Activated CD4-positive, alpha-beta T cell treated with anti-CD3 and anti-CD28 coated beads for 4 hours (primary cell): Measurements from ENCODE around the gene PPDPF.
"Not testable (repeated sequence)": the region's sequence is repeated elsewhere in the genome, so short reads cannot be mapped to it uniquely, and the experiment has no call there.

Experiments
- DNase-seq, 2 donors: peaks; one replicate each; pipeline ENCODE4 v3.0.0-alpha.2; 2020

The PPDPF gene, protein sequence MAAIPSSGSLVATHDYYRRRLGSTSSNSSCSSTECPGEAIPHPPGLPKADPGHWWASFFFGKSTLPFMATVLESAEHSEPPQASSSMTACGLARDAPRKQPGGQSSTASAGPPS

GRCh38 chr20:63520504-63520933 is at the start of gene PPDPF:
Gene PPDPF (plus strand): TSS chr20:63520765. CDS start chr20:63521309, 544 bp downstream.
- peak; percentile 80 to 87 for DNase-seq

DNA sequence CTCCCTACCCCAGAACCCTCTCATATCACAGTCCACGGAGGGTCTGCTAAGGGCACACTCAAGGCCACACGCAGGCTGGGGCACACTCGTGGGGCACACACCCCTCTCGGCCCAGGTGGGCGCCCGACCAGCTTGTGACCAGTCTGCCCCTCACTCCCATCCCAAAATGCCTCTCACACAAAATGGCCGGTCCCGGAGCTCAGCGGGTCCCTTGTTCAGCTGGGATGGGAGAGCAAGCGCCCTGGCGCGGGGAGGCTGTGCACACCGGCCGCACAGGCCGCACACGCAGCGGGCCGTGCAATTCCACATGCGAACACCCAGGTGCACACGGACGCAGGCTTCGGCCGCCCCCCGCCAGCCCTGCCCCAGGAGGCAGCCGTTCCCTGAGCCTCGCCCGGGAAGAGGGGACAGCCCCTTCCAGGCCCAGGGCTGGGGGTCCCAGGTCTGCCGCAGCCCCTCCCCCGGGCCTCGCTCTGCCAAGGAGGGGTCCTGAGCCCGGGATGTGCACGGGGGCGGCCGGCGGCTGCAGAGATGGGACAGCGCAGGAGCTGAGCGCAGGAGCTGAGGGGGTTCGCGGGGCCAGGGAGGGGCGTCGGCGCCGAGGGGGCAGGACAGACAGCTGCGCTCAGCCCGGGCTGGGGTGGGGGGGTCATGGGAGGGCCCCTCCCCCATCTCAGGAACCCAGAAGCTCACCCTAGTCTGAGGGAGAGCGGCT is 49.4 kb upstream of the PPDPF start:
- DNase-seq: no peak

- DNase-seq: no peak
These were observed 48.9 kb upstream of the PPDPF start for GRCh38 chr20:63471717-63471980.

DNA sequence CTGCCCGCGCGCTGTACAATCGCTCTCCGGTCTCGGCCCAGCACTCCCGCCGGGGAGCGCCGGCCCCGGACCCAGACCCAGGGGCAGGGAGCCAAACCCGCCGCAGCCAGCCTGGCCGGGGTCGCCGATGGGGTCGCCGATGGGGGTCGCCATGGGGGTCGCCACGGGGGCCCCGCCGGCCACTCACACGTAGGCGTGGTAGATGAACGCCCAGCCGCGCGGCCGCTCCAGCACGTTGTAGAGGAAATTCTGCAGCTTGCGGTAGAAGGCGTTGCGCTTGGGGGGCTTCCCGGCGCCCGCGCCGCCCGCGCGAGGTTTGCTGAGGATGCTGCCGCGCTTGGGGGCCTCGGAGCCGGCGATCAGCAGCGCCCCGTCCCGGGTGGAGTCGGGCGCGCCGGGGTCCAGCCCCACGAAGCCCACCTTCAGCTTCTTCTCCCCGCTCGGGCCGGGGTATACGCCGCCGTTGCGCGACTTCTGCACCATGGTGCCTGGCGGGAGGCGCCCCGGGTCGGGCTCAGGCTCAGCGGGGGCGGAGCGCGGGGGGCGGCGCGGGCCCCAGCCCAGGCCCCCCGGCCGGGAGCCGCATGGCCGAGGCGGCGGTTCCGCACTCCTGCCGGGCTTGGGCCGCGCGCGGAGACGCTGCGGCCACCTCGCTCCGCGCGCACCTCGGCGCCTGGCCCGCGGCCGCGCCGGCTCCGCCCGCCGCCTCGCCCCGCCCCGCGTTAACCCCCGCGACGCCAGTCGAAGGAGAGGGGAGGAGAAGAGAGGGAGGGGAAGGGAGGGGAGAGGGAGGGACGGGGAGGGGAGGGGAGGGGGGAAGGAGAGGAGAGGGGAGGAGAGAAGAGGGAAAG is 48.4 kb upstream of the PPDPF start, which contains the start of gene KCNQ2:
Gene KCNQ2 (minus strand): TSS at position 675 of the 851 bp plus-strand sequence. CDS start 192 bp downstream, at position 483.
- DNase-seq: no peak

DNA sequence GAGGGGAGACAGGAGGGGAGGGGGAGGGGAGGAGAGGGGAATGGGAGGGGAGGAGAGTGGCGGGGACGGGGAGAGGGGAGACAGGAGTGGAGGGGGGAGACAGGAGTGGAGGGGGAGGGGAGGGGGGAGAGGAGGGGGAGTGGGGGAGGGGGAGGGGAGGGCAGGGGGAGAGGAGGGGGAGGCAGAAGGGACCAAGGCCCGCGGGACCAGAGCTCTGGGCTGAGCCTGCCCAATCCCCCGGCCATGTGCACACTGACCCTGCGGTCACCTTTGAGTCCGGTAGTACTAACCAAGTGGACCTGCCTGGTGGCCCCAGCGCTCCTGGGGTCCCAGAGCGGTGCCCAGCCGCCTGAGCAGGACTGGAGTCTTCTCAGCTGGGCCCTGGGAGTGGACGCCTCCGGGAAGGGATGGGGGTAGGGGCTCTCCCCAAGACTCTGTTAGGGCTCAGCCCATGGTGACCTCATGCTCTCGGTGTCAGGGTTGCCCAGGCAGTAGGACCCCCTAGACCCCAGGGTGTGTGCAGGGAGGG is 47.6 kb upstream of the PPDPF start:
- DNase-seq: no peak

GRCh38 chr20:63473555-63474449 is 46.8 kb upstream of the PPDPF start:
- no peak for DNase-seq

GRCh38 chr20:63475209-63475608 is 45.4 kb upstream of the PPDPF start:
- no peak for DNase-seq

DNA sequence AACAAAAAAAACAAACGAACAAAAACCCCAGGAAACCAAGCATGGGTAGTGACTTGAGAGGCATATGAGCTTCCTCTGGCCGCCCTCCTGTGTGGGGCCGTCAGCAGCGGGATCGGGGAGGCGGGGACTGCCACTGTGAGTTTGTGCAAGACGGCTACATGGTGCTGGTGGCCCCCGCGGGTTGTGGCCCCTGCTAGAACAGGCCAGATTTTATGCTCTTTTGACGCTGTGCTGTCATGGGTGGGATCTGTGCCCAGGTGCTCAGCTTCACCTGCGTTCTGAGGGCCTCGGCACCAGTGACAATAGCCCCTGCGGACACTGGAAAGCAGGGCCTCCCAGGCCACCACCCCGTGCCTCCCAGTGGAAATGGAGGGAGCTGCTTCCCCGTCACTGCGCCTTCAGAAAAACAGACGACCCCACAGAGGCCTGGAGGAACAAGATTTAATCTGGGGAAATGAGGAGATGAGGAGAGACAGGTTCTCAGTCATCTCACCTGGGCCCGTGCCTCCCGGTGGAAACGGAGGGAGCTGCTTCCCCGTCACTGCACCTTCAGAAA is 43.4 kb upstream of the PPDPF start:
- no peak for DNase-seq

DNA sequence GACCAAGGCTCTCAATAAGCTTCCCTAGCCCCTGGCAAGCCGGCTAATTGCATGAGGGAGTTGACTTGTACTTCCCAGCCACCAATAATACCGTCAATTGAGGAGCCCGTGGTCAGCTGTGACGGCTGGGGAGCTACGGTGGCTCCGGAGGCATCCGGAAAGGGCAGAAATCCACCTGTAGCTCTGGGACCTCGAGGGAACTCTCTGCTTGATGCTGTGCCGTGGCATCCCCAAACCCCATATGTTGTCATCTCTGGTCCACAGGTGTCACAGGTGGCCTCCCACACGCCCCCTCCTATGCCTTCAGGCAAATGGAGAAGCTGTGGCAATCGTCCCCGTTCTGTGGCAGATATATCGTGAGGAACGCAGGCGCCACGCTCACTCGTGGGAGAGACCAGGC is 42.6 kb upstream of the PPDPF start:
- no peak for DNase-seq

- no peak for DNase-seq
These were observed 41.9 kb upstream of the PPDPF start for GRCh38 chr20:63478346-63479302.

DNA sequence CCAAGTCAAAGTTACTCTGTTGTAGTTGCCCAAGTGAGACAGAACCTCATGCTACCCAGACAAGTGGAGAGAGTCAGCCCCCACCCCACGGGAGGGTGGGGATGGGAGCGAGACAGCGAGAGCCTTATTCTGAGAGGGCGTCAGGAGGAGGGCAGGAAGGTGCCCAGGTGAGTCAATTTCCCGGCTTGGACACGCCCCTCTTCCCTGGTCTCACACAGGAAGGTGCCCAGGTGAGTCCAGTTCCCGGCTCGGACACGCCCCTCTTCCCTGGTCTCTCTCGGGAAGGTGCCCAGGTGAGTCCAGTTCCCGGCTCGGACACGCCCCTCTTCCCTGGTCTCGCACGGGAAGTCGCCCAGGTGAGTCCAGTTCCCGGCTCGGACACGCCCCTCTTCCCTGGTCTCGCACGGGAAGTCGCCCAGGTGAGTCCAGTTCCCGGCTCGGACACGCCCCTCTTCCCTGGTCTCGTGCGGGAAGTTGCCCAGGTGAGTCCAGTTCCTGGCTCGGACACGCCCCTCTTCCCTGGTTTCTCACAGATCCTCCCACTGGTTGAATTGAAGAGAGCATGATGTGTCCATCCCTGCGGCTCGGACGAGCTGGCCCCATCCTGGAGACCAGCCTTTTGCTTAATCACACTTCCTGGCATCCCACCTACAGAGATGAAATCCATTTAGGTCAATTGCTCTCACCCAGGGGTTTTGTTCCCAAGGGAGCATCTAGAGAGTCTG is 40.7 kb upstream of the PPDPF start:
- not testable (repeated sequence) for DNase-seq

DNA sequence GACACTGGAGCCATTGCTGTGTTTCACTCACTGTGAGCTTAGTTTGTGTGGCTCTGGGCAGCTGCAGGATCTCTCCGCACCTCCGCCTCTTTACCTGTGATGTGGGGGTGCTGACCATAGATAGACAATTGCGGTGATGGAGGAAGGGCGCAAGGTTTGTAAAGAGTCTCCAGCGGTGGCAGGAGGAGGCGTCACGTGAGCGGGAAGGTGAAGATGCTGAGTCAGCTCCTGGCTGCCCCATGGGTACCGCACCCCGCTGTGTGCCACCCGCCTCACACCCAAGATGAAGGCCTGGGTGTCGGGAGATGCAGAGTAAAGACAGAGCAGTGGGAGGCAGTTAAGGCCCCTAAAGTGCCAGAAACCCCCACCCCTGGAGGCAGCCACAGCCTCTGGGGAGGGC is 39.1 kb upstream of the PPDPF start:
- no peak for DNase-seq

DNA sequence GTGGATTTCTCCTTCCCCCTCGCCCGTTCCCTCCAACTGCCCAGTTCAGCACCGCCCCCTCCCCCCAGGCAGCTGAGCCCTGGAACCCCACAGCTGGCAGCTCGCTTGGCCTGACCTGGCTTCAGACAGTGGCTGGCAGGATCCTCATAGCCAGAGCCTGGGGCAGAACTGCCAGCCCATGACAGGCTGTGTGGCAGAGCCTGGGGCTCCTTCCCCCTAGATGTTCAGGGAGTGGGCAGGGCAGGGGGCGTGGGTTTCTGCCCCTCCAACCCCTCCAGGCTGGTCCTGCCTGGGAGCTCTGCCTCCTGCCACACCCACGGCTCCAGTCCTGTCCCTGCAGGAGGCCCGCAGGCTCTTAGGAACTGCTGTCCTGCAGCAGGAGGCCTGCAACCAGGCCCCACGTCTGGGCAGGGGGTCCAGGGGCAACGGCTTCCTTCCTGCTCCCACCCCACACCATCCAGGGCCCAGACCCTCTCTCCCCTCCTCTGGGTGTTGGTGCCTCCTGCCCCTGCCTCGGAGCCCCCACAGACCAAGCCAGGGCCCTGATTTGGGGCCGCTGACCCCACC is 38.5 kb upstream of the PPDPF start:
- no peak for DNase-seq

- DNase-seq: no peak
These were observed 36.7 kb upstream of the PPDPF start for GRCh38 chr20:63483834-63484233.

DNA sequence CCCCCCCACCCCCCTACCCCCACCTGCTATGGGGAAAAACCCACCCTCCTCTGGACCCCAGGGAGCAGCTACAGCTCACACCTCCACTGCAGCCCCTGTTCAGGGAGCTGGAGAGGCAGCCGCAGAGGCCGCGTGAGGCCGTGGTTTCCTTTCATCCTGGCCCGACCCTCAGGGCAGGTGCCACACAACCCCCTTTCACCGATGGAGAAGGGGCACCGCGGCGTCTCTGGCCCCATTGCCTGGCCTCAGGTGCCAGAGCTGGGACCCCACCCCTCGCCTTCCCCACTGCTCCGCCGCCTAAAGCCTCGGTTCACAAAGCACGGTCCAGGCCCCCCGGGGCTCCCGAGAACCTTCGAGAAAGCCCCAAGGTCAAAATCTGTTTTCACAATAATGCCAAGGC is 36.3 kb upstream of the PPDPF start:
- no peak for DNase-seq

DNA sequence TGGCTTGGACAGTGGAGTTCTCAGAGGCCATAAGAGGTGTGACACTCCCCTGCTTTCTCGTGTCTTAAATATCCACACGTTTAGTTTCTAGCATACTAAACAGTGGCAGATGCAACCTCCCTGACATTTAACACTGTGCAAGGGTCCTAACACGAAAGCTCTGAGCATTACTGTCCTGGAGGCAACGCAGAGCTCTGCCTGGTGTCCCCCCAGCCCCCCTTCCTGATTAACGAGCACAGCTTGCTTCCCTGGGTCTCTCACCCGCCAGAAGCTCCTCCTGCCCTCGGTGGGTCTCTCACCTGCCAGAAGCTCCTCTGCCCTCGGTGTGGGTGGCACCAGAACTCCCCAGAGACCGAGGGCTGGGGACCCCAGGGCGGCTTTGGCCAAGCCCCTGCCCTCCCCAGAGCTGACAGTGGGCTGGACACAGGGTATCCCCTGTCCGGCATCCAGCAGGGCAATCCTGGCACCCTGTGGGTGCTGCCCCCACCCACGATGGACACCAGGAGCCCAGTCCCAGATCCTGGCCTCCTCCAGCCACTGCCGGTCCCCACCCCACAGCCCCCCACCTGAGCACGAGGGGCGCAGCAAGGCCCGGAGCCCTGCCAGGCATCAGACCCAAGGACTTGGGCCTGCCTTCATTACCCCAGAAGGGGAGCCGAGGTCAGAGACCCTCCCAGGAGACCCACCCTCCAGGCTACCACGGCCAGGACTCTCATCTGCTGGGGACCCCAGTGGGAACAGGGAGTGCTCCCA is 35.7 kb upstream of the PPDPF start:
- no peak for DNase-seq

DNA sequence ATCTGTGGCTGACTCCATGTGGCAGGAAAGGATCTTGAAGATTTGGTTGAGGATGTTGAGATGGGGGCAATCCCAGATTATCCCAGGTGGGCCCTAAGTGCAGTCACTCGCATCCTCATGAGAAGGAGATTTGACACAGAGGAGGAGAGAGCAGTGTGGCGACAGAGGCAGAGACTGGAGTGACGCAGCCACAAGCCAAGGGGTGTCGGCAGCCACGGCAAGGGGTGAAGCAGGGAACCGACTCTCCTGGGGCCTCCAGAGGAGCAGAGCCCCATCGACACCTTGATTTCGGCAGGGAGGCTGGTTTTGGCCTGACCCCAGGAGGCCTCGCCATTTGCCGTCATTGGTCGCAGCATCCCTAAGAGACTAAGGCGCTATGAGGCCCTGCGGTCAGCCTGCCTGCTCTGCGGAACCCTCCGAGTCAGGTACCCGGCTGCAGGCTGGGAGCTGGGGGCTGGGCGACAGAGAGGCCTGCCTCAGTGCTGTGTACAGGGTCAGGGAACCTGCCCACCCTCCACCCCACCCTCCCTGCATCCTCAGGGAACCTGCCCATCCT is 34.2 kb upstream of the PPDPF start:
- DNase-seq: no peak

DNA sequence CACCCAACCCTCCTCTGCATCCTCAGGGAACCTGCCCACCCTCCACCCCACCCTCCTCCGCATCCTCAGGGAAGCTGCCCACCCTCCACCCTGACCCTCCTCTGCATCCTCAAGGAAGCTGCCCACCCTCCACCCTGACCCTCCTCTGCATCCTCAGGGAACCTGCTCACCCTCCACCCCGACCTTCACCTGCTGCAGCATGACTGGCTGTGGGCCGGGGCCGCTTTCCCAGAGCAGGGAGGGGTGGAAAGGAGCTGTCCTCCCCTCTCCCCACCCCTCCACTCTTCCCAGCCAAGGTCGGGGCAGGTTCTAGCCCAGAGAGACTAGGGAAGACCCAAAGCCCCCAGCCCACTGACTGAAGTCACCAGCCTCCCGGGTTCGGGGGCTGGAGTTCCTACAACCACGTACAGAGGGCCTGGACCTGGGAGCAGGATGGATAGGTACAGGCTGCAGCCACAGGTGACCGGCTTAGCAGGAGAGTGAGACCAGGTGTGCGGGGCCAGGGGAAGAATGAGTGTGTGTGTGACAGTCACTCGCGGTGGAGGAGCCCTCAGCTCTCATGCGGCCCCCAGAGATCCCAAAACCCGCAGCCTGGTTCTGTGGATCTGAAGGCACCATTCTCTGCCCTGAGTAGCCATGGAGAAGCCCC is 33.3 kb upstream of the PPDPF start:
- DNase-seq: no peak
